NCI-H2196 (cell line): Measurements from ENCODE around the gene MED27.

Experiments
- DNase-seq: peaks from one replicate; lab custom pipeline; 2025; ENCODE audit not compliant: unreplicated experiment; lab: John Stamatoyannopoulos, UW

MED27 gene

GRCh38 chr9:131976157-131977108, 103.2 kb downstream of the MED27 start:
- no peak for DNase-seq

GRCh38 chr9:131972889-131973288, 106.8 kb downstream of the MED27 start:
- no peak for DNase-seq

- no peak for DNase-seq
These were observed 108.1 kb downstream of the MED27 start for GRCh38 chr9:131971482-131972074.

- DNase-seq, result no peak
These were observed 110.1 kb downstream of the MED27 start for GRCh38 chr9:131969469-131969989.

GRCh38 chr9:131968632-131969031, 111.0 kb downstream of the MED27 start:
- no peak for DNase-seq

GRCh38 chr9:131965841-131966240, 113.8 kb downstream of the MED27 start:
- DNase-seq, result no peak

- no peak for DNase-seq
These were observed 114.6 kb downstream of the MED27 start for GRCh38 chr9:131965103-131965502.

- DNase-seq, result no peak
These were observed 116.3 kb downstream of the MED27 start for GRCh38 chr9:131963072-131964030.

GRCh38 chr9:131961496-131961880, 118.2 kb downstream of the MED27 start:
- DNase-seq, result no peak

- DNase-seq, result peak; percentile 16
These were observed 118.7 kb downstream of the MED27 start for GRCh38 chr9:131960851-131961495.

- no peak for DNase-seq
These were observed 119.4 kb downstream of the MED27 start for GRCh38 chr9:131960311-131960710.

- no peak for DNase-seq
These were observed 119.8 kb downstream of the MED27 start for GRCh38 chr9:131959887-131960286.

GRCh38 chr9:131959056-131959455, 120.6 kb downstream of the MED27 start:
- no peak for DNase-seq

GRCh38 chr9:131954299-131954698, 125.4 kb downstream of the MED27 start:
- DNase-seq, result peak; percentile 19

- no peak for DNase-seq
These were observed 127.8 kb downstream of the MED27 start for GRCh38 chr9:131951905-131952304.

- no peak for DNase-seq
These were observed 128.5 kb downstream of the MED27 start for GRCh38 chr9:131951155-131951554.

GRCh38 chr9:131950487-131950886, 129.2 kb downstream of the MED27 start:
- DNase-seq, result no peak

- DNase-seq, result no peak
These were observed 133.5 kb downstream of the MED27 start for GRCh38 chr9:131946180-131946579.

- DNase-seq, result peak; percentile 26
These were observed 136.3 kb downstream of the MED27 start for GRCh38 chr9:131943351-131943841.

GRCh38 chr9:131942146-131942720, 137.4 kb downstream of the MED27 start:
- no peak for DNase-seq
